K562 (cell line): ENCODE data around the gene UBTD1. TPM values are rescaled to one million over a fixed set of nuclear protein-coding genes. Genes with fewer than 3 reads are reported as not detected.

Source experiments
- ATAC-seq: fragments of 200-7000 bp; cut with Tn5 transposase; 3 replicates; pipeline ENCODE4 v1.9.1; 2020; ENCODE audit warnings: moderate library complexity
- BruUV-seq: library from RNA; stranded (reverse); fragments of 400-500 nt; replicated peaks from 2 replicates; lab custom pipeline; 2021; lab: Mats Ljungman, UMichigan
- CTCF ChIA-PET: fragments of 300-600 bp; formaldehyde crosslinking; extraction: SDS; loops from one replicate; lab custom pipeline; 2021; ENCODE audit warnings: low intra/inter-chr PET ratio; lab: Yijun Ruan, JAX
- POLR2A ChIA-PET: fragments of 300-600, 350-650 bp; sonication (Branson Sonifier 250); formaldehyde crosslinking; extraction: SDS; loops from one replicate; lab custom pipeline; 2021; ENCODE audit warnings: antibody characterized with exemption, inconsistent platforms; lab: Yijun Ruan, JAX
- DNase-seq, 4 experiments: peaks; one replicate each; pipeline versions ENCODE4 v3.0.0 to v3.0.0-alpha.2; 2011 to 2018; ENCODE audit warnings: low spot score in 3 of 4, mixed read lengths in 3 of 4; ENCODE audit errors: extremely low read depth in 1 of 4
- FAIRE-seq: peaks from 2 replicates; lab custom pipeline; 2011; peaks lifted over from hg19 to GRCh38; lab: Jason Lieb, UNC
- H2AFZ ChIP-seq: 2 replicates; pipeline ENCODE4 v1.6.0; 2011; ENCODE audit warnings: low read depth, low read length, control low read depth, inconsistent platforms
- H3K27ac ChIP-seq: fragments of 200-600 bp; 3 replicates; pipeline ENCODE4 v1.8.0; 2011; ENCODE audit warnings: low read depth, mild to moderate bottlenecking, control low read depth, inconsistent platforms, low read length, moderate library complexity, mixed read lengths; ENCODE audit errors: extremely low read depth
- H3K27me3 ChIP-seq, 2 experiments: fragments of 300-600 bp in 1 of 2; 2 replicates in 1 of 2; 3 replicates in 1 of 2; pipeline versions ENCODE4 v1.6.0 to v1.8.0; 2011; ENCODE audit warnings: inconsistent platforms in 2 of 2, low read length in 2 of 2, mild to moderate bottlenecking in 1 of 2, mixed read lengths in 1 of 2, moderate library complexity in 1 of 2; ENCODE audit not compliant: control insufficient read depth in 2 of 2, insufficient read depth in 2 of 2
- H3K36me3 ChIP-seq: fragments of 300-600 bp; 3 replicates; pipeline ENCODE4 v1.8.0; 2011; ENCODE audit warnings: mild to moderate bottlenecking, low read length, inconsistent platforms; ENCODE audit not compliant: control insufficient read depth, insufficient read depth
- H3K4me1 ChIP-seq, 2 experiments: fragments of 200-600 bp in 1 of 2; replicated peaks in 1 of 2; 2 replicates in 1 of 2; 3 replicates in 1 of 2; pipeline versions ENCODE4 v1.5.1 to v1.8.0; 2011; ENCODE audit warnings: inconsistent platforms in 2 of 2, low read length in 2 of 2, mild to moderate bottlenecking in 1 of 2, mixed read lengths in 1 of 2, moderate library complexity in 1 of 2; ENCODE audit not compliant: control insufficient read depth in 2 of 2, insufficient read depth in 2 of 2
- H3K4me2 ChIP-seq: 2 replicates; pipeline ENCODE4 v1.6.1; 2011; ENCODE audit warnings: low read length, control low read depth, inconsistent platforms, mixed read lengths; ENCODE audit not compliant: insufficient read depth
- H3K4me3 ChIP-seq: fragments of 200-600 bp; sonication (generic), shearing (Covaris generic); 2 replicates; pipeline ENCODE4 v1.5.1; 2016; ENCODE audit warnings: control low read depth, inconsistent platforms
- H3K79me2 ChIP-seq: fragments of 200-600 bp; 3 replicates; pipeline ENCODE4 v1.8.0; 2011; ENCODE audit warnings: low read length, inconsistent platforms; ENCODE audit not compliant: control insufficient read depth, insufficient read depth
- H3K9ac ChIP-seq, 2 experiments: 2 replicates each; pipeline versions ENCODE4 v1.6.0 to v1.6.1; 2011; ENCODE audit warnings: low read depth in 2 of 2, low read length in 2 of 2, control low read depth in 1 of 2, inconsistent platforms in 1 of 2, mild to moderate bottlenecking in 1 of 2, mixed read lengths in 1 of 2; ENCODE audit not compliant: insufficient read depth in 1 of 2
- H3K9me1 ChIP-seq: one replicate; pipeline ENCODE4 v1.6.0; 2011; ENCODE audit warnings: inconsistent platforms, mild to moderate bottlenecking, low read length, moderate library complexity; ENCODE audit not compliant: control insufficient read depth, insufficient read depth
- H3K9me3 ChIP-seq: replicated peaks from 2 replicates; pipeline ENCODE4 v1.5.1; 2011; ENCODE audit warnings: low read depth, low read length, inconsistent platforms; ENCODE audit not compliant: control insufficient read depth, insufficient read depth
- H4K20me1 ChIP-seq: replicated peaks from 2 replicates; pipeline ENCODE4 v1.6.1; 2011; ENCODE audit warnings: low read length, inconsistent platforms, mixed read lengths; ENCODE audit not compliant: control insufficient read depth, insufficient read depth
- BCOR ChIP-seq: fragments of 450-650 bp; IDR thresholded peaks from 2 replicates; pipeline ENCODE4 v1.6.1; 2016
- C11orf30 ChIP-seq: fragments of 450-650 bp; IDR thresholded peaks from 2 replicates; pipeline ENCODE4 v1.6.1; 2016; ENCODE audit warnings: low read depth, mild to moderate bottlenecking
- KDM1A ChIP-seq, 2 experiments: fragments of 450-650 bp; IDR thresholded peaks; 2 replicates each; pipeline ENCODE4 v1.6.1; 2016; ENCODE audit warnings: mild to moderate bottlenecking in 2 of 2
- RBFOX2 ChIP-seq: fragments of 200-400 bp; formaldehyde crosslinking; IDR thresholded peaks from 2 replicates; pipeline ENCODE4 v1.6.1; 2017; ENCODE audit warnings: low read depth, mild to moderate bottlenecking, low read length, moderate library complexity
- RBM25 ChIP-seq: fragments of 200-400 bp; formaldehyde crosslinking; IDR thresholded peaks from 2 replicates; pipeline ENCODE4 v1.6.1; 2018; ENCODE audit warnings: low read length, low read depth, moderate library complexity; ENCODE audit not compliant: severe bottlenecking
- ZNF24 ChIP-seq: fragments of 450-650 bp; IDR thresholded peaks from 2 replicates; pipeline ENCODE4 v1.6.1; 2016
- WGBS: fragments of 100-300 bp; shearing (Covaris generic); methylation state at CpG from one replicate; pipeline ENCODE4 v1.1.6; 2016; ENCODE audit warnings: low coverage, mixed read lengths; ENCODE audit not compliant: insufficient coverage; ENCODE audit errors: missing lambda C conversion rate; 5-methylcytosine and 5-hydroxymethylcytosine counted together
- in situ Hi-C: fragments of 300-500 bp; cut with MboI; formaldehyde crosslinking; loops from 4 replicates; pipeline ENCODE4 v1.15.0; 2018; ENCODE audit warnings: inconsistent platforms, mixed read lengths
- intact Hi-C: fragments of 100-400 bp; cut with micrococcal nuclease; formaldehyde crosslinking; loops from 2 replicates; pipeline ENCODE4 v1.14.2; 2022
- polyA plus RNA-seq, 8 experiments: library from polyadenylated mRNA; depleted of rRNA in 4 of 8; stranded (reverse) in 5 of 8; unstranded in 3 of 8; fragments of >200 nt; fragmentation: Nextera tagmentation in 2 of 8; fragmentation: Illumina TruSeq in 1 of 8; extraction: Ambion mirVana in 2 of 8; extraction: Trizol in 1 of 8; gene quantifications; 2 replicates each; pipeline versions ENCODE4 v1.2.1 to v1.2.3, GENCODE V29; 2011 to 2014; ENCODE audit warnings: inconsistent platforms in 1 of 8, missing spikeins in 1 of 8
- total RNA-seq, 7 experiments: library from RNA; depleted of rRNA in 6 of 7; stranded (reverse); fragments of >200 nt in 6 of 7; fragmentation: Illumina TruSeq in 2 of 7; extraction: Trizol in 2 of 7; gene quantifications; 2 replicates each; pipeline versions ENCODE4 v1.2.1 to v1.2.3, GENCODE V29; 2011 to 2021; ENCODE audit warnings: low replicate concordance in 1 of 7

Gene UBTD1
- total and polyA plus RNA-seq, 9 of the 15 experiments (the other 6 are each of a cell fraction or from before 2014, with no cell fraction given): 0.08 to 1.6 (median 0.81) TPM; not detected in 1

DNA sequence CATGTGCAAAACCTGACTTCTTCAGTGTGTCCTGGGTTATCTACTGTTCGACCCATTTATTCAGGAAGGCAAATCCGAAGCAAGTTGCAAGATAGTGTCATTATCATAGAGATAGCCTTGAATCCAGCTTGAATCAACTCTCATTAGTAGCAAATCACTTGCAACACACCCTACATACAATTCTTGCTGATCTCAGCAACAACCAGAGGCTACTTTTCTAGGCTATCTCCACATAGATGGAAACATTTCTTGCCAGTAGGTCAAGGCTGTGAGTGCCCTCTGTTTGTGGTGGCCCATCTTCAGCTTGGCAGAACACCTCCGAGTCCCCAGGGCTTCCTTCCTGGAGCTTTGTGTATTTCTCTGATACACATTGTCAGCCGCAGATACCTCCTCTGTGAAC is 12.0 kb downstream of the UBTD1 start:
- Histone ChIP-seq H3K4me1 (peaks cover 0 to 7% of the 10 kb centered on the region in 2 experiments; a peak in 3 of 5 replicates), H3K9ac (no peak overlapping the region), H3K9me1 (no peaks in the 10 kb centered on the region), H3K4me2 (no peak overlapping the region), H4K20me1 (no peaks in the 10 kb centered on the region), H3K4me3 (no peak overlapping the region), H3K36me3 (no peaks in the 10 kb centered on the region), H3K9me3 (no peaks in the 10 kb centered on the region), H3K27ac (no peak overlapping the region), H3K79me2 (no peaks in the 10 kb centered on the region), H3K27me3 (peaks cover 5 to 7% of the 10 kb centered on the region in 2 experiments; a peak in 4 of 5 replicates), H2AFZ (no peak overlapping the region)
- ATAC-seq: no peak
- intact Hi-C loops (no loop called here), in situ Hi-C loops (no loop called here)
- 22% methylated on average over 4 of the region's 4 CpGs for WGBS
- no TSS peak for BruUV-seq
- POLR2A ChIA-PET: interaction anchor here (1.2 kb wide), 1 partner anchor 10 kb away, joined by 6 read pairs; no protein-coding TSS in a partner anchor
- CTCF ChIA-PET: no interaction called here
- TF ChIP-seq ZNF24 (no peak), C11orf30 (peak; percentile 12; the same call in 1 of the 2 replicates)
- no peak for DNase-seq
- FAIRE-seq: no peak

DNA sequence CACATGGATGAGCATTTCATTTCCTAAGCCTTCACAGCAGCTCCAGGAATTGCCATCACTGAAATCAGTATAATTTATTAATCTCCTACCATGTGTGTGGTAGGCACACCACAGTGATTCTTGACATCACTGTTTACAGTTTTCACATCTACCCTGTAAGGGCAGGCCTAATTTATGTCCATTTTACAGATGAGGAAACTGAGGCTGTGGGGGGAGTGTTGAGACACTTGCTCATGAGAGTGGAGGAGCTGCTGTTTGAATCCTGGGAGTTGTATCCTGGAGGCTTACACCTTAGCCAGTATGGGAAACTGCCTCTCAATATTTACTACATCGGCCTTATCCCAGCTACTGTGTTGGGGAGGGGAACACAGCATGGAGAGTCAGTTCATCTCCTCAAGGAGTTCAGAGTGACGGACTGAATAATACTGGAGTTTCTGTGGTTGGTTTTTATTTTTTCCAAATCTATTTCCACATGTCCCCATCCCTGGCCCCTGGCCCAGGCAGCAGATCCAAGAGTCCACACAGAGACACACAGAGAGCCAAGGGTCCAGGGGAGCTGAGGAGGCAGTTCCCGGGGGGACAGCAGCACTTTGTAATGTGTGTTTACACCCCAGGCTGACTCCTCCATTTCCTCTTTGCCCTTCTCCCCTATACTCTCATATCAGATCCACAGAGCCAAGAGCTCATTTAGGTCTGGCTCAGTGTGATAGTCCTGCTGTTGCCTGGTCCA is 13.2 kb downstream of the UBTD1 start:
- intact Hi-C loops: no loop called here
- Histone ChIP-seq H3K36me3 (no peaks in the 10 kb centered on the region), H3K4me3 (no peak overlapping the region), H3K79me2 (no peaks in the 10 kb centered on the region), H2AFZ (no peak overlapping the region), H4K20me1 (no peaks in the 10 kb centered on the region), H3K9me1 (no peaks in the 10 kb centered on the region), H3K4me1 (peaks cover 0 to 7% of the 10 kb centered on the region in 2 experiments; a peak in 3 of 5 replicates), H3K27ac (no peak overlapping the region), H3K4me2 (no peak overlapping the region; the same call in 1 of the 2 replicates), H3K9me3 (no peaks in the 10 kb centered on the region), H3K27me3 (peaks cover 7 to 15% of the 10 kb centered on the region in 2 experiments; a peak in 4 of 5 replicates), H3K9ac (peak overlapping the region in 1 of 2 experiments; percentile 43; a peak in 1 of 4 replicates)
- DNase-seq (peak in 2 of 4 experiments; percentile 18 to 22), ATAC-seq (no peak), FAIRE-seq (no peak)
- WGBS: 22% methylated on average over 3 of the region's 3 CpGs
- in situ Hi-C loops: no loop called here
- ChIA-PET POLR2A (interaction anchor here (0.9 kb wide), 1 partner anchor 9 kb away, joined by 4 read pairs; no protein-coding TSS in a partner anchor), CTCF (no interaction called here)
- peak in 1 of 2 experiments; percentile 10; a peak in 1 of 4 replicates for TF ChIP-seq KDM1A (IDR thresholded peaks at IDR 0.05)
- TF ChIP-seq RBM25: peak; percentile 53
- peak; percentile 59; the same call in 1 of the 2 replicates for TF ChIP-seq BCOR
- TF ChIP-seq RBFOX2: no peak
- no TSS peak for BruUV-seq
